Stimulated activated CD4-positive, alpha-beta T cell treated with anti-CD3 and anti-CD28 coated beads, Interleukin-15, amount 100 ng/mL, for 1 hour (primary cell): ENCODE measurements around the gene RALGAPB.
"Not testable (repeated sequence)": the region's sequence is repeated elsewhere in the genome, so short reads cannot be mapped to it uniquely, and the experiment has no call there.

Experiments
- DNase-seq, 2 donors: peaks; one replicate each; pipeline ENCODE4 v3.0.0-alpha.2; 2020; ENCODE audit warnings: low read depth in 1 of 2, low spot score in 1 of 2

RALGAPB gene

GRCh38 chr20:38446441-38447209, 26.0 kb upstream of the RALGAPB start:
- peak; percentile 86 to 94 for DNase-seq

GRCh38 chr20:38447251-38447661, 25.4 kb upstream of the RALGAPB start:
- no peak for DNase-seq

GRCh38 chr20:38447931-38448675, 24.5 kb upstream of the RALGAPB start:
- no peak for DNase-seq

DNA sequence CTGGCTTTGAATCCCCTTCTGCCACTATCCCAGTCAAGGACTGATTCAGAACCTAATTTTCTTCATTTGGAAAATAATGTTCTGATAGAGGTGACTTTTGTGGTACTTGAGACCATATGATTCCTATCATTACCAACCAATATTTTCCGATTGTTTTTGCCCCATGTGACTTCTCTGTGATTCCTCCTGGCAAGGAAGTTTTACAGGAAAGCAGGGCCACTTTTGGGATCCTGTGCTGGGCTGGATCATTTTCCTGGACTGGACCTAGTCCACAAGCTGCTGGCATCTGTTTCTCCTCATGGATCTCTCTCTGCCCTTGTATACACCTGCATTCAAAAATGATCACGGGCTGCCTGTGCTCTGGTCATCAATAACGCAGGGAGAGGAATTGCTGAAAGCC, 23.6 kb upstream of the RALGAPB start:
- no peak for DNase-seq

DNA sequence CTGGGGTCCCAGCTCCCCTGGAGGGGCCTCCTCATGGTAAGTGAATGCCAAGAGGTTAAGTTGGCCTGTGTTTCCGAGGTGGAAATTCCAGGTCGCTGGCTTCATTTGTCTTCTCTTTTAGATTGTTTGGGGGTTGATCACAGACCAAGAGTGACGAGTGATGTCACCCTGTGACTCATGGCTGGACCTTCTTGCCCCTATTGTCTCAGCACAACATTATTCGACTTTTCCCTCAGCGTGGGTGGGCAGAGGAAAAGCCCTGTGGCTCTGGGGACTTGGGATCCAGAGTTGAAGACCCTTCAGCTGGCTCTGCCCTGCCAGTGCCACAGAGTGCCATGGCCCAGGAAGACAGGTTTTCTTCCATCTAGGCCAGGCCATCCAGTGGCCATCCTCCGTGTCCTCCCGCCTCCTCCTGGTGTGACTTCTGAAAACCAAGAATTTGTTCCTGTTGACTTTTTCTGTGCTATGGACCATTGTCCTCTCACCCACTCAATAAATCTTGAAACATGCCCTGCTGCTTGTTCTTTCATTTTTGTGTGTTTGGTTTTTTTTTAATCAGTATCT, 22.1 kb upstream of the RALGAPB start:
- DNase-seq = no peak

DNA sequence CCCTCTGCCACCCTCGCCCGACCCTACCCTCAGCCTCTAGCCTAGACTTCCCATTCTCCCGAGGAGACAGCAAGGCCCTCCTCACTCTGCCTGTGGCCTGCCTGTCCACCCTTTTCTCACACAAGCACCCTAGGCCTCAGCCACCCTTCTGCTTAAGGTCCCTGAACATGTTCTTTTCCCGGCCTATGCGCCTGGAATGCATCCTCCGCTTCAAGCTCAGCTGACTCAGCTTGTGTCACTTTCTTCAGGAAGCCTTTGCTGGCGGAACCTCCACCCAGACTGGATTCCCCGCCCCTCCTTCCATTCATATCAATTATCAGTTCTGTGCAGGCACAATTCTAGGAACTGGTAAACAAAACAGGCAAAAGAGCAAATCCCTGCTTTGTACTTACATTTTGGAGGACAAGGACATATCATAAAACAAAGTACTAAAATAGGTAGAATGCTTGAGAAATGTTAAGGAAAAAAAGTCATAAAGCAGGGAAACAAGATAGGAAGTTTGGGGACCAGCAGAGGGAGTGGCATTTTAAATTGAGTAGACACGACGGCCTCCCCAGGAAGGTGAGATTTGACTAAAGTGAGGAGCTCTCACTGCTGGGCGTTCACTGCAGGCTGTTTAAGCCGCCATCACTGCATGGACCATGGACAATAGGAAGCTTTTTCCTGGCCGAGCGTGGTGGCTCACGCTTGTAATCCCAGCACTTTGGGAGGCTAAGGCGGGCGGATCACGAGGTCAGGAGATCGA, 19.6 kb upstream of the RALGAPB start:
- no peak for DNase-seq

DNA sequence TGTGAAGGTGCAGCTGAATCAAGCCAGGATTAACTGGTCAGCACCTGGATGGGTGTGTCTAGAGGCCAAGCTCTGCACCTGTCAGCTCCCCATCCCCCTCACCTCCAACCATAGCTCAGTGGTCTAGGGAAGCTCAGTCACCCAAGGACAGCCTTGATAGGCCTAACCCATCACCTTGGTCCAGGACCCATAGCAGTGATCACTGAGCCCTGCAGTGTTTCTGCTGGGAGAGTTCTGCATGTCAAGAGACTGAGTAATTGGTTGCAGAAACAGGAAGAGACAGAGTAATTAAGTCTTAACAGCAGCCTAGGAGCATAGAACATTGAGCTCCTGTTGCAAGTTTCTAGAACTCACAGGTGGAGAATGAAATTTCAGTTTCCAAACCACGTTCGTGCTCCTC, 18.7 kb upstream of the RALGAPB start:
- no peak for DNase-seq

DNA sequence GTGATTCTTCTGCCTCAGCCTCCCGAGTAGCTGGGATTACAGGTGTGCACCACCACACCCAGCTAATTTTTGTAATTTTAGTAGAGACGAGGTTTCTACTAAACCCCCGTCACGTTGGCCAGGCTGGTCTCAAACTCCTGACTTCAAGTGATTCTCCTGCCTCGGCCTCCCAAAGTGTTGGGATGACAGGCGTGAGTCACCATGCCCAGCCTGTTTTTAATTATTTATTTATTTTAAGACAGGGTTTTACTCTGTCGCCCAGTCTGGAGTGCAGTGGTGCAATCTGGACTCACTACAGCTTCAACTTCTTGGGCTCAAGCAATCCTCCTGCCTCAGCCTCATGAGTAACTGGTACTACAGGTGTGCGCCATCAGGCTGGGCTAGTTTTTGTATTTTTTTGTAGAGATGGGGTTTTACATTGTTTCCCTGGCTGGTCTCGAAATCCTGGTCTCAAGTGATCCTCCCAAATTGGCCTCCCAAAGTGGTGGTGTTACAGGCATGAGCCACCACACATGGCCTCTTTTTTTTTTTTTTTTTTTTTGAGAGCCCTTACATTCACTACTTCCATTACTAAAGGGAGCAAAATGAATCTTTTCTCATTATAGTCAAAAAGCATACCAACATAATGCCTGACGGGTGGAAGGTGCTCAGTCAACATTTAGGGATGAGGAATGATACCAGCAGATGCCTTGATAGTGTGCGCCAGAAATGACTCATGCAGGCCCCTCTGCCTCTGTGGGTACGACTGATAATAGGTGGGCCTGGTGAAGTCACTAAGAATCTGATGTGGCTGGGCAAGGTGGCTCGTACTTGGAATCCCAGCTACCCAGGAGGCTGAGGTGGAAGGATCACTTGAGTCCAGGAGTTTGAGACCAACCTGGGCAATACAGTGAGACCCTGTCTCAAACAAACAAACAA, 17.8 kb upstream of the RALGAPB start:
- DNase-seq = no peak

DNA sequence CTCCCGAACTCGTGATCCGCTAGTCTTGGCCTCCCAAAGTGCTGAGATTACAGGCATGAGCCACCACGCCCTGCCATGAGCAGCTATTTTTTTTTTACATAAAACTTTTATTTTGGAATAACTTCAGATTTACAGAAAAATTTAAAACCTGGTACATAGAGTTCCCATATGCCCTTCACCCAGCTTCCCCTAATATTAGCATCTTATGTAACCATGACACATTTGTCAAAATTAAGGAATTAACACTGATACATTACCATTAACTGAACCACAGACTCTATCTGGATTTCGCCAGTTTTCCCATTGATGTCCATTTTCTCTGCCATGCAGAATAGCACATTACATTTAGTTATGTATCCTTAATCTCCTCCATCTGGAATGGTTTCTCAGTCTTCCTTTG, 14.3 kb upstream of the RALGAPB start:
- no peak for DNase-seq

GRCh38 chr20:38460040-38460623, 12.5 kb upstream of the RALGAPB start:
- no peak for DNase-seq

DNA sequence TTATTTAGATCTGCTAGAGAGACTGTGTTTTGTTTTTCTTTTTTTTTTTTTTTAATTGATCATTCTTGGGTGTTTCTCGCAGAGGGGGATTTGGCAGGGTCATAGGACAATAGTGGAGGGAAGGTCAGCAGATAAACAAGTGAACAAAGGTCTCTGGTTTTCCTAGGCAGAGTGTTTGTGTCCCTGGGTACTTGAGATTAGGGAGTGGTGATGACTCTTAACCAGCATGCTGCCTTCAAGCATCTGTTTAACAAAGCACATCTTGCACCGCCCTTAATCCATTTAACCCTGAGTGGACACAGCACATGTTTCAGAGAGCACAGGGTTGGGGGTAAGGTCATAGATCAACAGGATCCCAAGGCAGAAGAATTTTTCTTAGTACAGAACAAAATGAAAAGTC, 12.0 kb upstream of the RALGAPB start:
- DNase-seq = not testable (repeated sequence)

DNA sequence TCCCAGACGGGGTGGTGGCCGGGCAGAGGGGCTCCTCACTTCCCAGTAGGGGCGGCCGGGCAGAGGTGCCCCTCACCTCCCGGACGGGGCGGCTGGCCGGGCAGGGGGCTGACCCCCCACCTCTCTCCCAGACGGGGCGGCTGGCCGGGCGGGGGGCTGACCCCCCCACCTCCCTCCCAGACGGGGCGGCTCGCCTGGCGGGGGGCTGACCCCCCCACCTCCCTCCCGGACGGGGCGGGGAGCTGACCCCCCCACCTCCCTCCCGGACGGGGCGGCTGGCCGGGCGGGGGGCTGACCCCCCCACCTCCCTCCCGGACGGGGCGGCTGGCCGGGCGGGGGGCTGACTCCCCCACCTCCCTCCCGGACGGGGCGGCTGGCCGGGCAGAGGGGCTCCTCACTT, 11.5 kb upstream of the RALGAPB start:
- DNase-seq = not testable (repeated sequence)

- DNase-seq = not testable (repeated sequence)
Measured at GRCh38 chr20:38461569-38461968, 11.1 kb upstream of the RALGAPB start.

DNA sequence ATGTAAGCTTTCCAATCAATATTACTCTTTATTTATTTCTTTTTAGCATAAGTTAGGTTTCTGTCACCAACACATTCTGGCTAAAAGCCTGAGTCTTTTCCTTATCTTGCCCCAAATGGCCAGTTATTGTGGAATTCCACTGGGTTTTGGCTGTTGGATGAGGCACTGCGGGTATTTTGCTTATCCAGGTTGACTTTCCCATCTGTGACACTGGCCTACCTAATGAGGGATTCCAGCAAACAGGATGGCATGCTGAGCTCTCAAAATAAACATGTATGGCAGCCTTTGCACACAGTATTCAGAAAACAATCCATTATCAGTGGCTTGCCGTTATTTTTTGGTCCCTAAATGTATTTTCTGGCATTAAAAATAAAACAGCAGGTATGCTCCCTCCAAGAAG, 6.5 kb upstream of the RALGAPB start:
- DNase-seq = no peak

- DNase-seq = no peak
Measured at GRCh38 chr20:38466983-38467382, 5.7 kb upstream of the RALGAPB start.

- DNase-seq = no peak
Measured at GRCh38 chr20:38471245-38471644, 1.4 kb upstream of the RALGAPB start.

DNA sequence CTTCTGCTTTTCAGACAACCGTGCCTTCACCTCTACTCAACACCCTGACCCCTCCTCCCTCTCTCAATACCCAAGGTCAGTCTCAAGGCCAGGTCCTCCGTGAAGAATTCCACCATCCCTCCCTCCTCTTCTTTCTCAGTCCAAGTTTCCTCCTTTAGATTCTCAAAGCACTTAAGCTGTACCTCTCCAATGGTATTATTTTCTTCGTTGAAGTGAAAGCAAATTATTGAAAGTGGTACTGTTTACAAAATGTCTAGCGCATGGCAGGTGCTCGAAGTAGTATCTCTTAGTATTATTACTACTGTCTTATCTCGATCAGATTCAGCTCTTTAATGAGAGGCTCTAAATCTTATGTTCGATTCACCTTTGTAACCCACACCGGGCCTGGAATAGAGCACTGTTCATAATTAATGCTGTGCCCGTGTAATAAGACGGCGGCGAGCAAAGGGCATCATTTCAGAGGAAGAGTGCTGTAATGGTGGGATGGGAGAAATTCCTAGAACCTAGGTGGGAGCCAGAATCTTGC, 593 bp upstream of the RALGAPB start:
- no peak for DNase-seq

DNA sequence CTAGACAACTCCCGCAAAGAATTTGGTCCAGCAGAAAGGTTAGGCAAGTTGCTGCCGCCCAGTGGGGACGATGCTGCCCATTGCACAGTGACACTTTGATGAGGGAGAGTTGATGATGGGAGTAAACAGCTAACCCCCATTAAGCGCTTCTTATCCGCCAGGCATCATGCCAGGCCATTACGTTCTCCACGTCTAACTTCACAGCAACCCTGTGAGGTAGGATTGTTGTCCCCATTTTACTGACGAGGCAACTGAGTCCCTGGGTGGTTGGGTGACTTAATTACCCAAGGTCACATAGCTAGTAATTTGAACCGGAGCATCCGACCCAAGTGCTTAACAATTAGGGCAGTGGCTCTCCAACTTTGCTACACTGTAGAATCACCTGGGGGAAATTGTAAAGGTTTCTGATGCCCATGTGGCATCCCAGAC, 738 bp downstream of the RALGAPB start:
- no peak for DNase-seq

GRCh38 chr20:38477747-38478146, 5.1 kb downstream of the RALGAPB start:
- no peak for DNase-seq

DNA sequence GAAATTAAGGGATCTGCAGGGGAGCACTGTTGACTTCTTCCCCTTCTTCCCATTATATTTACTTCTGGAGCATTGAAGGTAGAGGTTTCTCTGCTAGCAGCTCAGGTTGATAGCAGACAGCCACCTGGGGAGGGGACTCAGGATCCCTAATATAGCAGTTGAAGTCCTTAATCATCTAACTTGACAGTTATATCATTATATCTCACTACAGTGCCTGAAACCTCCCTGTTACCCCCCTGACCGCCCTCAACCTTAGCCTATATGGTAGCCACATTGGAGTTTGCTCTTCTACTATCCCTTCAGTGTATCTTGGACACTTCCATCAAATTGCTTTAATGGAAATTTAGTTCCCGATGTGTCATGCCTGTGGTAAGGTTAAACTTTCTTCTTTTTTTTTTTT, 7.0 kb downstream of the RALGAPB start:
- no peak for DNase-seq
